Effector memory CD8-positive, alpha-beta T cell (primary cell): Measurements from ENCODE around the gene NBPF1.
A peak's percentile ranks its signal among the peaks of the same experiment; 100 is the strongest.
"Not testable (repeated sequence)": the region's sequence is repeated elsewhere in the genome, so short reads cannot be mapped to it uniquely, and the experiment has no call there.

Experiments
- ATAC-seq: fragments of 150-1000 bp; cut with Tn5 transposase; replicated peaks from 2 replicates; pipeline ENCODE4 v1.10.0; 2021; ENCODE audit warnings: mild to moderate bottlenecking, moderate library complexity
- DNase-seq, 3 experiments: peaks; one replicate each; pipeline ENCODE4 v3.0.0; 2021
- H3K27ac Mint-ChIP-seq, 2 donors: one replicate each; pipeline ENCODE4 v1.8.0; 2022; ENCODE audit warnings: mild to moderate bottlenecking in 2 of 2, mixed read lengths in 2 of 2, moderate library complexity in 2 of 2
- H3K27me3 Mint-ChIP-seq, 2 donors: one replicate each; pipeline ENCODE4 v1.8.0; 2022; ENCODE audit warnings: mixed read lengths in 2 of 2
- H3K36me3 Mint-ChIP-seq: one replicate; pipeline ENCODE4 v1.8.0; 2022; ENCODE audit warnings: mild to moderate bottlenecking, moderate library complexity, mixed read lengths; ENCODE audit not compliant: insufficient read depth
- H3K4me1 Mint-ChIP-seq, 2 donors: one replicate each; pipeline ENCODE4 v1.8.0; 2022; ENCODE audit warnings: low read depth in 2 of 2, mixed read lengths in 2 of 2
- H3K4me3 Mint-ChIP-seq, 2 donors: one replicate each; pipeline ENCODE4 v1.8.0; 2022; ENCODE audit warnings: mild to moderate bottlenecking in 2 of 2, mixed read lengths in 2 of 2, moderate library complexity in 2 of 2
- H3K9me3 Mint-ChIP-seq, 2 donors: one replicate each; pipeline ENCODE4 v1.8.0; 2022; ENCODE audit warnings: mixed read lengths in 2 of 2

NBPF1 gene

GRCh38 chr1:16547502-16548241 lies 65.7 kb downstream of the NBPF1 start:
- H3K9me3 Mint-ChIP-seq, DNase-seq, H3K4me3 Mint-ChIP-seq, H3K36me3 Mint-ChIP-seq, H3K27ac Mint-ChIP-seq, ATAC-seq, H3K4me1 Mint-ChIP-seq: not testable (repeated sequence)
- peaks cover 0 to 10% of the 10 kb centered on the region in 2 donors for H3K27me3 Mint-ChIP-seq

GRCh38 chr1:16545682-16546095 lies 67.7 kb downstream of the NBPF1 start:
- H3K27ac Mint-ChIP-seq, H3K36me3 Mint-ChIP-seq, H3K4me1 Mint-ChIP-seq, H3K4me3 Mint-ChIP-seq, ATAC-seq, H3K9me3 Mint-ChIP-seq, DNase-seq: not testable (repeated sequence)
- peaks cover 0 to 10% of the 10 kb centered on the region in 2 donors for H3K27me3 Mint-ChIP-seq

- H3K27ac Mint-ChIP-seq, H3K4me3 Mint-ChIP-seq, H3K36me3 Mint-ChIP-seq, DNase-seq, H3K4me1 Mint-ChIP-seq, ATAC-seq, H3K9me3 Mint-ChIP-seq: not testable (repeated sequence)
- H3K27me3 Mint-ChIP-seq = peaks cover 10 to 34% of the 10 kb centered on the region in 2 donors
Measured at GRCh38 chr1:16540421-16540893, 72.9 kb downstream of the NBPF1 start.

- not testable (repeated sequence) for H3K27ac Mint-ChIP-seq
Measured at GRCh38 chr1:16537528-16537927, 75.8 kb downstream of the NBPF1 start.

GRCh38 chr1:16536796-16537195 lies 76.6 kb downstream of the NBPF1 start:
- peaks cover 11% of the 10 kb centered on the region for H3K36me3 Mint-ChIP-seq
- not testable (repeated sequence) for ATAC-seq, DNase-seq, H3K4me1 Mint-ChIP-seq, H3K27ac Mint-ChIP-seq, H3K9me3 Mint-ChIP-seq
- H3K27me3 Mint-ChIP-seq = peaks cover 34 to 54% of the 10 kb centered on the region in 2 donors
- H3K4me3 Mint-ChIP-seq = peak overlapping the region in 1 of 2 donors; percentile 33

More at GRCh38 chr1:16537528-16537927, 75.8 kb downstream of the NBPF1 start:
- not testable (repeated sequence) for DNase-seq, H3K9me3 Mint-ChIP-seq, H3K4me1 Mint-ChIP-seq, ATAC-seq, H3K4me3 Mint-ChIP-seq
- Mint-ChIP-seq H3K36me3 (peaks cover 11% of the 10 kb centered on the region), H3K27me3 (peaks cover 26 to 47% of the 10 kb centered on the region in 2 donors)

- ATAC-seq, DNase-seq, H3K27ac Mint-ChIP-seq, H3K9me3 Mint-ChIP-seq, H3K4me1 Mint-ChIP-seq: not testable (repeated sequence)
- peaks cover 11% of the 10 kb centered on the region for H3K36me3 Mint-ChIP-seq
- H3K4me3 Mint-ChIP-seq = peak overlapping the region in 1 of 2 donors; percentile 33
- H3K27me3 Mint-ChIP-seq = peaks cover 42 to 61% of the 10 kb centered on the region in 2 donors
Measured at GRCh38 chr1:16535898-16536297, 77.5 kb downstream of the NBPF1 start.

GRCh38 chr1:16535487-16535886 lies 77.9 kb downstream of the NBPF1 start:
- DNase-seq, H3K9me3 Mint-ChIP-seq, H3K4me1 Mint-ChIP-seq, ATAC-seq: not testable (repeated sequence)
- Mint-ChIP-seq H3K36me3 (peaks cover 11% of the 10 kb centered on the region), H3K27me3 (peaks cover 42 to 61% of the 10 kb centered on the region in 2 donors), H3K27ac (peak overlapping the region in 1 of 2 donors; percentile 81), H3K4me3 (peak overlapping the region; percentile 80 to 82)

GRCh38 chr1:16534829-16535456 lies 78.4 kb downstream of the NBPF1 start:
- DNase-seq (peak in 2 of 3 experiments; percentile 16 to 34), ATAC-seq (peak; percentile 67)
- not testable (repeated sequence) for H3K4me1 Mint-ChIP-seq, H3K9me3 Mint-ChIP-seq
- peaks cover 42 to 67% of the 10 kb centered on the region in 2 donors for H3K27me3 Mint-ChIP-seq
- H3K4me3 Mint-ChIP-seq = peak overlapping the region; percentile 80 to 82
- H3K36me3 Mint-ChIP-seq = peaks cover 11% of the 10 kb centered on the region
- peak overlapping the region in 1 of 2 donors; percentile 81 for H3K27ac Mint-ChIP-seq

GRCh38 chr1:16534239-16534828 lies 79.0 kb downstream of the NBPF1 start:
- peak; percentile 55 for ATAC-seq
- Mint-ChIP-seq H3K36me3 (peaks cover 11% of the 10 kb centered on the region), H3K27me3 (peaks cover 42 to 68% of the 10 kb centered on the region in 2 donors), H3K4me3 (peak overlapping the region; percentile 80 to 82)
- not testable (repeated sequence) for H3K9me3 Mint-ChIP-seq, H3K27ac Mint-ChIP-seq, H3K4me1 Mint-ChIP-seq, DNase-seq

- not testable (repeated sequence) for H3K9me3 Mint-ChIP-seq, ATAC-seq, H3K27ac Mint-ChIP-seq, DNase-seq, H3K4me1 Mint-ChIP-seq
- peaks cover 11% of the 10 kb centered on the region for H3K36me3 Mint-ChIP-seq
- peak overlapping the region in 1 of 2 donors; percentile 48 for H3K4me3 Mint-ChIP-seq
- peaks cover 37 to 57% of the 10 kb centered on the region in 2 donors for H3K27me3 Mint-ChIP-seq
Measured at GRCh38 chr1:16532235-16532991, 81.0 kb downstream of the NBPF1 start.

GRCh38 chr1:16528338-16528737 lies 85.0 kb downstream of the NBPF1 start:
- H3K36me3 Mint-ChIP-seq, H3K27ac Mint-ChIP-seq, H3K4me1 Mint-ChIP-seq, H3K4me3 Mint-ChIP-seq, DNase-seq, ATAC-seq, H3K9me3 Mint-ChIP-seq: not testable (repeated sequence)
- H3K27me3 Mint-ChIP-seq = peaks cover 20 to 40% of the 10 kb centered on the region in 2 donors

GRCh38 chr1:16525769-16526168 lies 87.6 kb downstream of the NBPF1 start:
- H3K4me3 Mint-ChIP-seq, H3K4me1 Mint-ChIP-seq: not testable (repeated sequence)
- peaks cover 12 to 27% of the 10 kb centered on the region in 2 donors for H3K27me3 Mint-ChIP-seq

GRCh38 chr1:16521679-16522078 lies 91.7 kb downstream of the NBPF1 start:
- H3K4me1 Mint-ChIP-seq, H3K9me3 Mint-ChIP-seq, H3K4me3 Mint-ChIP-seq, ATAC-seq, H3K36me3 Mint-ChIP-seq, H3K27ac Mint-ChIP-seq, DNase-seq: not testable (repeated sequence)
- H3K27me3 Mint-ChIP-seq = peaks cover 49 to 60% of the 10 kb centered on the region in 2 donors

More at GRCh38 chr1:16525769-16526168, 87.6 kb downstream of the NBPF1 start:
- not testable (repeated sequence) for ATAC-seq, H3K9me3 Mint-ChIP-seq, H3K27ac Mint-ChIP-seq, H3K36me3 Mint-ChIP-seq, DNase-seq
